8988T (cell line): ENCODE results near the gene STRA6.

ENCODE experiments used
- DNase-seq: peaks from one replicate; pipeline ENCODE4 v3.0.0; 2011

Gene STRA6

DNA sequence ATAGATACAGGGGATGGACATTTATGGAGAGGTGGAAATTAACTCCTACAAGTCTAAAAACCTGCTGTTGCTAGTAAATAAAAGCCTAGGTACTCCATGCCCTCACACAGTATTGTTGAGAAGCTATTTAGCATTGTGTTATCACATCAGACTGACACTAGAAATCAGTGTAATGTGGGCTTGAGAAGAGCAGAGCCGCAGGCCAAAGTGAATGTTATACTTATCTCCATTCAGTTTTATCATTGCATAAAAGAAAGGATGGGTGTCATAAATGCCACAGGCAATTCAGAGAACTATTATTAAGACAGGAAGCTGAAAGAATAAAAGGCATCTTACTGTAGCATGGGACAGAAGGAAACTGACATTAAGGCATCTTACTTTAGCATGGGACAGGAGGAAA lies 42.8 kb downstream of the STRA6 start:
- no peak for DNase-seq

DNA sequence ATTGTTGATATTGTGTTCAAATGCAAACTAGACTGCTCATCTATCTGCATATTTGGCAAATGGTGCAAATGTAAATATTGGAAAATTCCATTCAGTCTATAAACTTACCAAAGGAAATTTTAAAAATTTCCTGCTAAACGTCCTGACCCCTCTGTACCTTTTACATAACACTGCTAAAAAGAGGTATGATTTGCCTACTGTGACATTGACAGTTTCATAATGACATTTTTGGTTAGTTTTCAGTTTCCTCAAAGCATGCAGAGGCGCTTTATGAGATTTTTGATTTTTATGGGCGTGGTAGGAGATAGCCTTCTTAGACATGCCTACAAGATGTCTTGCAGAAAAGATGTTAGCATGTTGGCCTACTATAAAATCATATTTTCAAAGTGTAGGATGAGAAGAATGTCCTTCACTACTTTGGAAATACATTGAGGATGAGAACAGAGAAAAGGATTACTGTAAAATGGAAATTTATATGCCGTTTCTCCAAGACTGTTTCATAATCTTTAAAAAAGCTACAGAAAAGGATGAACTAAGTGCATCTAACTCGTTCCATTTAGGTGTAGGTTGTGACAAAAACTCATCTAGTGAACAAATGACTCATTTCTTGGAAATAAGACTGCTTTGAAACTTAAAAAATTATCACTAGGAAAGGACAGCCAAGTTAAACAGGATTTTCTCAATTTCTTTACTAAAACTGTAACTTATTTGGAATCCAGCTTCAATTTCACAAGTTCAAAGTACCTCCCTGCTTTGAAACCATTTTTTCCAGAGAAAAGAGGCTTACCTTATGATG lies 43.5 kb downstream of the STRA6 start:
- DNase-seq = no peak

DNA sequence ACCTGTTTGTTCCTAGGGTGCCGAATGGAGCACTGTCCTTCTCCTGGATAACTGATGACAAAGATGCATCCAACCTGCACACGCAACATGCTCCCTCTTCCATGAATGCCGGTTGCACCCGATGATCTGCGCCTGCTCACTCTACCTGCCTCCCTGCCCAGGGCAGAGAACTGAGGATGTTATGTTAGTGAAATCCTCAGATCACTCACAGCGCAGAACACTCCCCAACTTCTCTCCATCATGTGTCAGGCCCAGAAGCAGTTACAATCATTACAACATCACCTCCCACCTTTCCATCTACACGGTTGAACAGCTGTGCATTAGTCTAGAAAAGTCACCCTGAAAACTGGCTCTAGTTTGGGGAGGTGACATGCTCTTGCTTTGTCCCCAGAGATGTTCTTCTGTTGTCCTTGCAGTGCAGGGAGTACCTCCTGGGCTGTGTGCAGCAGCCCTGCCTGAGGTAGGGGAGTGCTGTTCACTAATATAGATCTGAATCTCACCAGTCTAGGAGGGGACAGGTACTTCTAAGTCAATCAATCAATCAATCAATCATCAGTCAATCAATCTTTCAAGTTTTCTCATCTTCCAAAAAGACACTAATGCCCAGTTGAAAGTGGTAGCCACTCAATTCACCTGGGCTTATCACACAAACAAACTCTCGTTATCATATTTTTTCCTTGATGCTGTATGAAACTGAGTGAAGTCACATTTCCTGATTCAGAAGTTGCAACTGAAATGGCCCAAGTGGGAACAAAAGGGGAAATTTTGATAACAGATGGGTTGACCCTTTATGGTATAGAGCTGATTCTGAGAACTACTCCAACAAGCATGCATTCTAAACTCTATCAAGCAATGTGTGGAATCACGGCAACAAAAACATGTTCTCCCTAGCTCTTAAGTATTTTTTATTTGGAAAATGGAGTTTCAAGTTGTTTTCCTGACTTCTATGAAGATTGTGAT lies 44.4 kb downstream of the STRA6 start:
- no peak for DNase-seq

DNA sequence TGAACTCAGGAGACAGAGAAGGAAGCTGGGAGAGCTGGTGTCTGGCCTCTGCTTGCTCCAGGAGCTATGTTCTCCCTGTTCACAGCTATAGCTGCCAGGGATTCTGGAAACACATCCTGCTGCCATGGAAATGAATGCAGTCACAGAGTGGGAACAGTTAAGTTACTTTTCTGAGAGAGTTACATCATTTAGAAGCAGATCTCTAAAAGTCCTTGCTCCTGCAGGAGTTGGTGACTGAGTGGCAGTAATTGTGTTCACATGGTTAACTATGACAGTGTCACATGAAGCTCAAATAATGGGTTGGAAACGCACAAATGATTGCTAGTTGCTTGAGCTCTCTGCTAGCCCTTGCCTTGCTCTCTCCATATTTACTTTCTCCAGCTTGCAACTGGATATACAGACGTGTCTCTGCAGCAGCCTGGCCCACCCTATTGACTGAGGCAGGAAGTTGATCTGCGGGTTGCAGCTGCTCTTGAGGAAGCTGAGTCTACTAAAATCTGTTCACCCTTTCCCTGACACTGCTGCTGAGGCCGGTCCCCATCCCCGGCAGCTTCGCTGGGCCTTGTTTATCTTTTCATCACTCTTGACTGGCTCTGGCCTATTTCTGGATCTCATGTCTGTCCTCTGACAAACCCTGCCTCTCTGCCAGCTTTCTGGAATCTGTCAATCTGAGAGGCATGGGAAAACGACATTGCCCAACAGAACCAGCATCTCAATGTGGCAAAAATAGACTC lies 45.7 kb downstream of the STRA6 start:
- DNase-seq = no peak

DNA sequence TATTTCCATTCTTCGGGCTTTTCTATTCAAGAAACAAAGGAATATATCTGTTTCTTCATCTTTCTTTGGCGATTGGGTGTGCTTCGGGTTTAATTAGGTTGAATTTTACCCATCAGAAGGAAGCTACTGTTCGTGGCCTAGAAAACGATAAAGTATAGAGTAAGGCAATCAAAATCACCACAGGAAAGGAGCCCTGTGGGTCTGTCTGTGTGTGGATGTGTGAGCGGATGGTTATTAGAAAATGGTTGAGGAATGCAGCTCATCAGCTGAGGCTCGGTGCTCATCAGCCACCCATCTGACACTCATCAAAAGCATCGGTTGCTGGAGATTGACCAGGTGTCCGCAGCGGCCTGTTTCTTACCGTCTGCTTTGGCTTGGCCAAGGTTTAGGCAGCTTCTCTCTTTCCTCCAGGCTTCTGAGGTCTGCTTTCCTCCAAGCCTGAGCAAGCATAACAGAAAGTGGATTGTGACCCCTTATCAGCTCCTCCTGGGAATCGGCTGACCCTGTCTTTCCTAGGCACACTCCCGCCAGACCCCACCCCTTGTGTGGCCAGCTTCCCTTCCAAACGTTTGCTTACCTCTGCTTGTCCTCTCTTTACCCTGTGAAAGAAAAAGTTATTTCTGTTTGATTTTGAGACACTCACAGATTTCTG lies 46.7 kb downstream of the STRA6 start:
- no peak for DNase-seq

DNA sequence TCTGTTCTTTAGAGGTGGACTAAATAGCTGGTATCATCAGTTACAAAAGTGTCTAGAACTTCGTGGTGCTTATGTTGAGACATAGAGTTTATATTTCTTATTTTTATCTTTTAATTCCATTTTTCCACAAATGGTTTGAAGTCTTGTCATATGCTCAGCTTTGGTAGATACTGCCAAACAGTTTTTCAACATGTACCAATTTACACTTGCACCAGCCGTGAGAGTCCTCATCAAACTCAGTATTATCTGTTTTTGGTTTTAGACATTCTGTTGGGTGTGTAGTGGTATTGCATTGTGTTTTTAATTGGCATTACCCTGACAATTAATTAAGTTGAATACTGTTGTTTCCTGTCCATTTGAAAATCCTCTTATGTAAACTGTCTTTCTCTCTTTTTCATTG lies 55.5 kb downstream of the STRA6 start:
- no peak for DNase-seq

DNA sequence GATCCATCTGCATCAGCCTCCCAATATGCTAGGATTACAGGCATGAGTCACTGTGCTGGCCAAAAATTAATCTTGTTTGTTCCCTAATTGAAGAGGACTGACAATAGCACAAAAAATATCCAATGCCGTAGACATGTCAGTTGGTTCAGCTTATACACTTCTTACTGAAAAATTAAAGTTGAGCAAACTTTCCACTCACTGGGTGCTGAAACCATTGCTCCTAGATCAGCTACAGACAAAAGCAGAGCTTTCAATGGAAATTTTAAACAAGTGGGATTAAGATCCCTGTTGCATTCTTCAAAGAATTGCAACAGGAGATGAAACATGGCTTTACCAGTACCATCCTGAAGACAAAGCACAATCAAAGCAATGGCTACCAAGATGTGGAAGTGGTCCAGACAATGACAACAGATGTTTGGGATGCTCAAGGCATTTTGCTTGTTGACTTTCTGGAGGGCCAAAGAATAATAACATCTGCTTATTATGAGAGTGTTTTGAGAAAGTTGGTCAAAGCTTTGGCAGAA lies 56.2 kb downstream of the STRA6 start:
- no peak for DNase-seq

DNA sequence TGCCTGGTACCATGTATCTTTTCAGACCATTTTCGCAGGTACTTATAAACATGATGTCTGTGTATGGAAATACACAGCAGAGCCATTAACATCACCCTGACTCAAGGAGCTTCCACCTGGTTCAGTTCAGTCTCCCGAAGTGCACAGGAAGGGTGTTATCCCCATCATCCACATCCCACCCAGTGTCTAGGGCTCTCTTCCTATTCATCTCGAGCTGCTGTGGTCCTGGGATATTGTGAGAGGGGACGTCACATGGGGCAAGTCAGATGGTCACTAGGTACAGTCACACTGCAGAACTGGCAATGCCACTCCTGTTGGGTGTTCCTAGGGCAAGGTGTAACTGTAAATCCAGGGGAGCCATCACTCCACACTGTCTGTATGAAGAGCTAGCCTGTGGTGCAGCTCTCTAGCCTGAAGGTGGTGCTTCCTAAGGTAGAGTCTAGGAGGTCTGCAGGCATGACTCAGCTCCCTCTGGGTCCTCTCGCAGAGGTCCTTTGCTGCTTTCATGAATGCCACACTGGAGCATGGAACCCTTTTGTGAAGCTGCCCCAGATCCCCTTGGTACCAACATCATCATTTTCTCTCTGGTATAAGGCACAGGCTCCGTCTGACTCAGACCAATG lies 58.3 kb downstream of the STRA6 start:
- DNase-seq = no peak

DNA sequence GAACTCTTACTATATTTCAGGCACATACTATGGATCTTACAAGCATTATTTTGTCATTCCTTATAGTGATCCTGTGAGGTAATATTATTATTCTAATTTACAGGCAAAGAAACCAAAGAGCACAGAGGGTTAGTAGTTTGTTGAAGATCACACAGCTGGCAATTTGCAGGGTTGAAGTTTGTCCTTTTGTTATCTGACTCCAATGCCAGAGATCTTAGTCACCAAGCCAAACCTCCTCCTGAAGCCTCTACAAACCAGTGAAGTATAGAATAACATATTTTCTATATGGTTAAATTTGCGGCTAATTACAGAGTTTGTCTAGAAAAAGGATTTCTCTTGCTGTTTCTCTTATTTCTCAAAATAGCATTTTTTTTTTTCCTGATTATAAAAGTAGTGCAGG lies 61.0 kb downstream of the STRA6 start:
- no peak for DNase-seq

DNA sequence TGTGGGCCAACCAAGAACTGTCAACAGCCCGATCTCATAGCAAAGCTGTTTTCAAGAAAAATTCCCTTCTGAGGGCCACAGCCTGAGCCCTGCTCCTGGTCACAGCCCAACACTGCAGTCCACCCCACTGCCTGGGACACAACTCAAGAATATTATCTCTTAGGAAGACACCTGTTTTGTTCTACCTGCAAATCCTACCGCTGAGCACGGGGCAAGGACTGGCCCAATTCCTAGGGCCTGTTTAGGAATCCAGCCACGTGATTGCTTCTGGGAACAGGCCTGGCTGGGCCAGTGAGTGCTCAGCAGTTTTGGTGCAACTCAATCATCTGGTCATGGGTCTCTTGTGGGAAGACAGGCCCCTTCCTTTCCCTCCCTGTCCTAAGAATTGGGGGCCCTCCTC lies 63.9 kb downstream of the STRA6 start:
- no peak for DNase-seq

DNA sequence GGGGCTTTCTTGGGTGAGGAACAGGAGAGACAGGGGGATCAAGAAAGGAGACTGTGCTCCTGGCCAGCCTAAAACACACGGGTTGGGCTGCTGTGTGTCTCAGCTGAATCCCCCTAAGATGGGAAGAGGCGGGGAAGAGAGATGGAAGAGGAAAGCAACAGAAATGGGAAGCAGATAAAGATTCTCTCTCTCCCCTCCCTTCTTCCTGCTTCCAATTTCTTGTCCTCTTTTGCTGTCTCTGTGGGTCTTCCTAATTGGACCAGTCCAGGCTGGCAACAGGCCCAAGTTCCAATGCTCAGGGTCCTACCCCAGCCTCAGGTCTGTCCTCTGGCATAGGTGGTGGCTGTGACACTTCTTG lies 65.1 kb downstream of the STRA6 start:
- no peak for DNase-seq

DNA sequence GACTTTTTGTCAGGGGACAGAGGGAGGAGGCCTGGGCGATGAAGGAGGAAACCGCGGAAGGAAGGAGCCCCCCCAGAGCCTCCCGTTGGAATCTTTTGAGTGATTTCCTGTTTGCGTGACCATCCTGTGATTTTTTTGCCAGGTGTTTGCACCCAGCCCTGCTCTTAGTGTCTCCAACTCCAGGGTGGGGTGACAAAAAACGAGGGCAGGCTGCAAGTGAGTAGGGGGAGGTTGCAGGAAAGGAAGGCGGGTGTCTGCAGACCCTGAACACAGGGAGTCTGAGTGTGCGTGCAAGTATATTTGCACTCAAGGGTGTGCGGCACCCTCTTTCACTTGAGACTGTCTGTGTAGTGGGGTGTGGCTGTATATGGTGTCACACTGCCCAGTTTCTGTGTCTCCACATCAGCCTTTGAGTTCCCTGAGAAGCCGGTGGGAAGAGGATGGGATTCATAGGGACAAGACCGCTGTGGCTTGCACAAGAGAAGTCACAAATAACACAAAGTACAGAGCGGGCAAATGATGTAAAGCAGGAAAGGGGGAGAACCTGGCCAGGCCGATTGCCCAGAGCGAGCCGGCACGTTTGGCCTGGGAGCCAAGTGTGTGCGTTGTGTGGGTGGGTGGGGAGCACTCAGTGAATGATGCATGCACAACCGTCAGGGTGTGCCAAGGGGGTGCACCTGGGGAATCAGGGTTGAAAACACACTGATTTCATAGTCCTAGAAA lies 65.6 kb downstream of the STRA6 start:
- DNase-seq = no peak

DNA sequence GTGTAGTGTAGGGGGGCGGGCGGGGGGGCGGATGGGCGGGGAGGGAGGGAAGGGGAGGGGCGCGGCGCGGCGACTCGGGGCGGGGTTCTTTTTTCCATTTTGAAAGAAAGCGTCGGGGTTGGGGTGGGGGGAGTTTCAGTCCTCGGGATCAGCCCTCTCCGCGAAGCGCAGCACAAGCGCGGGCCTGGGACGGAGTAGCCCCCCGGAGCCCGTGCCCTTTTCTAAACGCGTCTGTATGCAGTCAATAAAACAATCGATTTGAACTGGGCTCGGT lies 66.1 kb downstream of the STRA6 start:
- no peak for DNase-seq

DNA sequence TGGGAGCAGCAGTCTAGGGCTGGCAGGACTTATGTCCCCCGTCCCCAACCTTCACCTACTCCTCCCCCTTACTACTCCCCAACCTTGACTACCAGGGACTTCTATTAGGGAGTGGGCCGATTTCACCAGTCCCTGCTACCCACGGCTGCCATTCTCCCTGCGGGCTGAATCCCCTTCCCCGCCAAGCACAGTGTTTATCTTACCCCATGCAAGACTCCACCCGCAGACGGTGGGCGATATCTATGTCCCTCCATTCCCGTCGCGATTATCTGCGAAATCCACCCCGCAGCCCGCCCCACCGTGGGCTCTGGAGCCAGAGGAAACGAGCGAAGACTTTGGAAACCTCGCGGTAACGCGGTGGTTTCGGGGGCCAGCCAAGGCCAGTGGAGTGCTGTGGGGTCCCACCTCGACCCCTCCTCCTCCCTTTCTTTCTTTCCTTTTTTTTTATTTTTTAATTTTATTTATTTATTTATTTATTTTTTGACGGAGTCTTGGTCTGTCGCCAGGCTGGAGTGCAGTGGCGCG lies 67.5 kb downstream of the STRA6 start:
- no peak for DNase-seq

DNA sequence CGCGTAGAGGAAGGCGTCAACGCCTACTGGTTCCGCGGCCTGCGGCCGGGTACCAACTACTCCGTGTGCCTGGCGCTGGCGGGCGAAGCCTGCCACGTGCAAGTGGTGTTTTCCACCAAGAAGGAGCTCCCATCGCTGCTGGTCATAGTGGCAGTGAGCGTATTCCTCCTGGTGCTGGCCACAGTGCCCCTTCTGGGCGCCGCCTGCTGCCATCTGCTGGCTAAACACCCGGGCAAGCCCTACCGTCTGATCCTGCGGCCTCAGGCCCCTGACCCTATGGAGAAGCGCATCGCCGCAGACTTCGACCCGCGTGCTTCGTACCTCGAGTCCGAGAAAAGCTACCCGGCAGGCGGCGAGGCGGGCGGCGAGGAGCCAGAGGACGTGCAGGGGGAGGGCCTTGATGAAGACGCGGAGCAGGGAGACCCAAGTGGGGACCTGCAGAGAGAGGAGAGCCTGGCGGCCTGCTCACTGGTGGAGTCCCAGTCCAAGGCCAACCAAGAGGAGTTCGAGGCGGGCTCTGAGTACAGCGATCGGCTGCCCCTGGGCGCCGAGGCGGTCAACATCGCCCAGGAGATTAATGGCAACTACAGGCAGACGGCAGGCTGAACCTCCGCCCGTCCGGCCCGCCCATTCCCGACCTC lies 68.1 kb downstream of the STRA6 start:
- DNase-seq = peak; percentile 80

DNA sequence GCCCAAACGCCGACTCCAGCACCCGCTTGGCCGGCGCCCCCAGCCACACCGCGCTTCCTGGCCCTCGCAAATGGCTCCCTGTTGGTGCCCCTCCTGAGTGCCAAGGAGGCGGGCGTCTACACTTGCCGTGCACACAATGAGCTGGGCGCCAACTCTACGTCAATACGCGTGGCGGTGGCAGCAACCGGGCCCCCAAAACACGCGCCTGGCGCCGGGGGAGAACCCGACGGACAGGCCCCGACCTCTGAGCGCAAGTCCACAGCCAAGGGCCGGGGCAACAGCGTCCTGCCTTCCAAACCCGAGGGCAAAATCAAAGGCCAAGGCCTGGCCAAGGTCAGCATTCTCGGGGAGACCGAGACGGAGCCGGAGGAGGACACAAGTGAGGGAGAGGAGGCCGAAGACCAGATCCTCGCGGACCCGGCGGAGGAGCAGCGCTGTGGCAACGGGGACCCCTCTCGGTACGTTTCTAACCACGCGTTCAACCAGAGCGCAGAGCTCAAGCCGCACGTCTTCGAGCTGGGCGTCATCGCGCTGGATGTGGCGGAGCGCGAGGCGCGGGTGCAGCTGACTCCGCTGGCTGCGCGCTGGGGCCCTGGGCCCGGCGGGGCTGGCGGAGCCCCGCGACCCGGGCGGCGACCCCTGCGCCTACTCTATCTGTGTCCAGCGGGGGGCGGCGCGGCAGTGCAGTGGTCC lies 68.7 kb downstream of the STRA6 start:
- no peak for DNase-seq

DNA sequence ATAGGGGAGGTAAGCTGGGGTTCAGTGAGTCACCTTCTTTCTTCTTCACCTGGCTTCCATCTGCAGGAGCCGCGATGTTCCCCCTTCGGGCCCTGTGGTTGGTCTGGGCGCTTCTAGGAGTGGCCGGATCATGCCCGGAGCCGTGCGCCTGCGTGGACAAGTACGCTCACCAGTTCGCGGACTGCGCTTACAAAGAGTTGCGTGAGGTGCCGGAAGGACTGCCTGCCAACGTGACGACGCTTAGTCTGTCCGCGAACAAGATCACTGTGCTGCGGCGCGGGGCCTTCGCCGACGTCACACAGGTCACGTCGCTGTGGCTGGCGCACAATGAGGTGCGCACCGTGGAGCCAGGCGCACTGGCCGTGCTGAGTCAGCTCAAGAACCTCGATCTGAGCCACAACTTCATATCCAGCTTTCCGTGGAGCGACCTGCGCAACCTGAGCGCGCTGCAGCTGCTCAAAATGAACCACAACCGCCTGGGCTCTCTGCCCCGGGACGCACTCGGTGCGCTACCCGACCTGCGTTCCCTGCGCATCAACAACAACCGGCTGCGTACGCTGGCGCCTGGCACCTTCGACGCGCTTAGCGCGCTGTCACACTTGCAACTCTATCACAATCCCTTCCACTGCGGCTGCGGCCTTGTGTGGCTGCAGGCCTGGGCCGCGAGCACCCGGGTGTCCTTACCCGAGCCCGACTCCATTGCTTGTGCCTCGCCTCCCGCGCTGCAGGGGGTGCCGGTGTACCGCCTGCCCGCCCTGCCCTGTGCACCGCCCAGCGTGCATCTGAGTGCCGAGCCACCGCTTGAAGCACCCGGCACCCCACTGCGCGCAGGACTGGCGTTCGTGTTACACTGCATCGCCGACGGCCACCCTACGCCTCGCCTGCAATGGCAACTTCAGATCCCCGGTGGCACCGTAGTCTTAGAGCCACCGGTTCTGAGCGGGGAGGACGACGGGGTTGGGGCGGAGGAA lies 69.6 kb downstream of the STRA6 start:
- no peak for DNase-seq

DNA sequence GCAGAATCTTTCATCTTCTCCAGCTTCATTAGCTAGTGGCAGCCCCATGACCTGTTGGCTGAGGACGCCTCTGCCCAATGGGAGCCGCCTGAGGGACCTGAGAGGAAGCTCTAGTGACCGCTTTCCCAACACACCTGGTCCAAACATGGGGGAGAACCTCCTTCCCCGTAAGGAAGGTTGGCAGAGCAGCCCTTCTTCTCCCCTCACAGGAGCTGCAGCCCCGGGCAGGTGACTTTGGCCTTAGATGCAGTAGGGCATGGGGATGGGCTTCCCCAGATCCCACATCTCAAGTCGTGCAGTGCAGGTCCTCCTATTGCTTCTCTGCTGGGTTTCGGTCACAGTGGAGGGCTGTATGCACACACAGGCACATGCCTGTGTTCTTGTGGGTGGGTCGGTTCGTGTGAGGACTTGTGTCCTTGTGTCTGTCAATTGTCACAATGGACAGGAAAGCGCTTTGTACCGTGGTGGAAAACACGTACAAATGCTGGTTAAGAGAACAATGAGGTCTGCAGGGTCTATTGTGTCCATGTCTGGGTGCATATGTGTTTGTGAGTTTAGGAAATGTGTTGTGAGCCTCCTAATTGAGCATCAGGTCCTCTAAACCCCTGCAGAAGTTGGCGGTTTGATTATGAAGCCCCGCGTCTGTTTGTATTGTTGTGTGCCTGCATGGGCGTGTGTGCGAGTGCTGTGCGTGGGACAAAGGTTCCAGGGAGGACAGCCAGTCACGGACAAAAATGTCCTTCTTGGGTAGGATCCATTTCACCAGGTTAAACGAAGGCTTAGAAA lies 70.8 kb downstream of the STRA6 start:
- DNase-seq = no peak
